Measurements from ENCODE around the gene CRYL1. TPM values are rescaled to one million over a fixed set of nuclear protein-coding genes. Genes with fewer than 3 reads are reported as not detected.

The CRYL1 gene
- total and polyA plus RNA-seq, 2 experiments from 2014 or later = 41.6 to 43.6 TPM

DNA sequence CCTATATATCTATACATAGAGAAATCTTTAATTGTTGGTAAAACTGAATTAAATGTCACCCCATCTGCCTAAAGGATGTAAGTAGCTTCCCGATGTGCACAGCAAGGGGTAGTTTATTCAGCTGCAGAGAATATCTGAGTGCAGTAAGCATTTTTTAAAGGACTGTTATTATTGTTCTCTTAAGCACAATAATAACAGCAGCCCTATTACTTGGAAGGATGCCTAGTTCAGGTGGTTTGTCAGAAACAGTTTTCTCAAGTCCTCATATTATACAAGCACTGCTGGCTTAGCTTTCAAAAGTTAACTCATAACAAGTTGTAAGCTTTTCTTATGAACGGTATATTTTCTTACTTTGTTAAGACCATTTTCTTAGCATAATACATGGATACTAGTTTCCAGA is 142.6 kb downstream of the CRYL1 start:
- no peak overlapping the region for H3K4me3 ChIP-seq
- no peaks in the 10 kb centered on the region for H3K36me3 ChIP-seq
- DNase-seq (ENCODE audit: low read depth in 1 of 2, low spot score in 1 of 2) = no peak
- H3K9me3 ChIP-seq (ENCODE audit: low read depth) = no peaks in the 10 kb centered on the region
- TF ChIP-seq, protein P1, sequence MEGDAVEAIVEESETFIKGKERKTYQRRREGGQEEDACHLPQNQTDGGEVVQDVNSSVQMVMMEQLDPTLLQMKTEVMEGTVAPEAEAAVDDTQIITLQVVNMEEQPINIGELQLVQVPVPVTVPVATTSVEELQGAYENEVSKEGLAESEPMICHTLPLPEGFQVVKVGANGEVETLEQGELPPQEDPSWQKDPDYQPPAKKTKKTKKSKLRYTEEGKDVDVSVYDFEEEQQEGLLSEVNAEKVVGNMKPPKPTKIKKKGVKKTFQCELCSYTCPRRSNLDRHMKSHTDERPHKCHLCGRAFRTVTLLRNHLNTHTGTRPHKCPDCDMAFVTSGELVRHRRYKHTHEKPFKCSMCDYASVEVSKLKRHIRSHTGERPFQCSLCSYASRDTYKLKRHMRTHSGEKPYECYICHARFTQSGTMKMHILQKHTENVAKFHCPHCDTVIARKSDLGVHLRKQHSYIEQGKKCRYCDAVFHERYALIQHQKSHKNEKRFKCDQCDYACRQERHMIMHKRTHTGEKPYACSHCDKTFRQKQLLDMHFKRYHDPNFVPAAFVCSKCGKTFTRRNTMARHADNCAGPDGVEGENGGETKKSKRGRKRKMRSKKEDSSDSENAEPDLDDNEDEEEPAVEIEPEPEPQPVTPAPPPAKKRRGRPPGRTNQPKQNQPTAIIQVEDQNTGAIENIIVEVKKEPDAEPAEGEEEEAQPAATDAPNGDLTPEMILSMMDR (IDR thresholded peaks at IDR 0.05; ENCODE audit: low read depth, low read length) = no peak
- no peaks in the 10 kb centered on the region for H3K4me1 ChIP-seq (ENCODE audit: low read depth)
- H3K27ac ChIP-seq = no peak overlapping the region
- no peaks in the 10 kb centered on the region for H3K27me3 ChIP-seq

DNA sequence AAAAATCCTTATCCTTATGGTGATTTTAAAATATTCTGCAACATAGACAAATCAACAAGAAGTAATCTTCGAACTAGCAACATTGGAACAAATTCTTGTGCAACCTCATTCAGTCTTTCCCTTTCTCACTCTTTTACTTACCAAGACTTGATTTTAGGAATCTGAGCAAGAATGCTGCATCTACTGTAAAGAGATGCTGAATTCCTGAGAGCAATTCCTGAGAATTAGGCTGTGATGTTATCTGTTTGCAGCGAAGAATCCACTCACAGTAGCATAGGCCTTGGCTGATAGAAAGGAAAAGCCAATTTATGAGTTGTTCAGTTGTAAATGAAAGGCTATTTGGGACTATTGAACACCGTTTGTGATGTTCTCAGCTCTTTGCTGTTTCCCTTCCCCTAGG is 144.3 kb downstream of the CRYL1 start:
- no peaks in the 10 kb centered on the region for H3K9me3 ChIP-seq (ENCODE audit: low read depth)
- H3K4me1 ChIP-seq (ENCODE audit: low read depth) = no peaks in the 10 kb centered on the region
- no peak overlapping the region for H3K27ac ChIP-seq
- DNase-seq (ENCODE audit: low read depth in 1 of 2, low spot score in 1 of 2) = no peak
- H3K4me3 ChIP-seq = no peak overlapping the region
- no peaks in the 10 kb centered on the region for H3K36me3 ChIP-seq
- no peaks in the 10 kb centered on the region for H3K27me3 ChIP-seq
- TF ChIP-seq, protein P1 (IDR thresholded peaks at IDR 0.05; ENCODE audit: low read depth, low read length) = no peak

DNA sequence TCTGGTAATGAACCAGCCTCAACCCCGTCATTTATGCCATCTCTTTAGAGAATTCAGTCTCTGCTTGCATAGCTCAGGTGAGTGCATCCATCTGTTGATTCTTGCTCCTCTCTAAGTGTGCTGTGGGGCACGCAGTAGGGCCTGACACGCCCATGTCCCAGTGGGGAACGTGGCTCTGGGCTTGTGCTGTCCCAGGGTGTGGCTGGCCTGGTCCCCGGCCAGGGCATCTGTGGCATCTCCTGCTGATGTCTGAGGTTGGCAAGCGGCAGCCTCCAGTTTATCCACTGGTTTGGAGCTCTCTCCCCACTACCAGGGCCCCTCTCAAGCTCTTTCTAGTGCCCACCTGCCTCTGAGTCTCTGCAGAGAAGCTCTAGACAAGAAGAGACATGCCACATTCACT is 146.9 kb downstream of the CRYL1 start:
- Histone ChIP-seq H3K27me3 (no peaks in the 10 kb centered on the region), H3K9me3 (ENCODE audit: low read depth) (no peaks in the 10 kb centered on the region), H3K36me3 (no peaks in the 10 kb centered on the region), H3K4me3 (no peak overlapping the region), H3K27ac (no peak overlapping the region), H3K4me1 (ENCODE audit: low read depth) (no peaks in the 10 kb centered on the region)
- TF ChIP-seq, protein P1 (IDR thresholded peaks at IDR 0.05; ENCODE audit: low read depth, low read length) = no peak
- no peak for DNase-seq (ENCODE audit: low read depth in 1 of 2, low spot score in 1 of 2)

DNA sequence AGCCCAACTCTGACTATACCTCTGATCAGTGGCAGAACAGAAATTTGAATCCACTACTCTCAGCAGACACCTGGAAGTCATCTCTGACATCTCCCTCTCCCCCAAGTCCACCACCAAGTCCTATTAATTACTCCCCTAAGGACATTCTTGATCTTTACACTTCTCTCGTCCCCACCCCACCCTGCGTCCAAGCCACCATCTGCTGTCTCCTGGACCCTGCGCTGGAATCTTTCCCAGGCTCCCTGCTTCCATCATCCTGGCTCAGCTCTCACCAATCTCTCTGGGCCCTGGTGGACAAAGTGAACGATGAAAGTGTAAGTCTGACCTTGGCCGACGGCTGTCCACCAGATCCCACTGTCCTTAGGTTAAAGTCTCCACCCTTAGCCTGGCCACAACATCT is 147.9 kb downstream of the CRYL1 start:
- TF ChIP-seq, protein P1 (IDR thresholded peaks at IDR 0.05; ENCODE audit: low read depth, low read length) = no peak
- no peak for DNase-seq (ENCODE audit: low read depth in 1 of 2, low spot score in 1 of 2)
- Histone ChIP-seq H3K4me3 (no peak overlapping the region), H3K9me3 (ENCODE audit: low read depth) (no peaks in the 10 kb centered on the region), H3K4me1 (ENCODE audit: low read depth) (no peaks in the 10 kb centered on the region), H3K27ac (no peak overlapping the region), H3K27me3 (no peaks in the 10 kb centered on the region), H3K36me3 (no peaks in the 10 kb centered on the region)

DNA sequence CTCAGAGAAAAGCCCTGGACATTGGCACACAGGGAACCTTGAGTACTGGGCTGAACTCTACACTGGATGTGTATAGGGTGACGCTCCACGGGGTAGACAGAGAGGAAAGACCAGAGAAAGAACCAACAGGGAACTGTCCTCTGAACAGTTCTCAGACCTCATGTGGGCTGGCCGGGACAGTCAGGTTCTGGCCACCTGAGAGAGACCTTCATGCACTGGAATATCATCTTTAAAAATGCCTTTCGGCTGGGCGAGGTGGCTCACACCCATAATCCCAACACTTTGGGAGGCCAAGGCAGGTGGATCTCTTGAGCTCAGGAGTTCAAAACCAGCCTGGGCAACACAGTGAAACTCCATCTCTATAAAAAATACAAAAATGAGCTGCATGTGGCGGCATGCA is 149.8 kb downstream of the CRYL1 start:
- DNase-seq (ENCODE audit: low read depth in 1 of 2, low spot score in 1 of 2) = no peak
- TF ChIP-seq, protein P1 (IDR thresholded peaks at IDR 0.05; ENCODE audit: low read depth, low read length) = no peak
- Histone ChIP-seq H3K9me3 (ENCODE audit: low read depth) (no peaks in the 10 kb centered on the region), H3K27me3 (no peaks in the 10 kb centered on the region), H3K27ac (no peak overlapping the region), H3K36me3 (no peaks in the 10 kb centered on the region), H3K4me1 (ENCODE audit: low read depth) (no peaks in the 10 kb centered on the region), H3K4me3 (no peak overlapping the region)

DNA sequence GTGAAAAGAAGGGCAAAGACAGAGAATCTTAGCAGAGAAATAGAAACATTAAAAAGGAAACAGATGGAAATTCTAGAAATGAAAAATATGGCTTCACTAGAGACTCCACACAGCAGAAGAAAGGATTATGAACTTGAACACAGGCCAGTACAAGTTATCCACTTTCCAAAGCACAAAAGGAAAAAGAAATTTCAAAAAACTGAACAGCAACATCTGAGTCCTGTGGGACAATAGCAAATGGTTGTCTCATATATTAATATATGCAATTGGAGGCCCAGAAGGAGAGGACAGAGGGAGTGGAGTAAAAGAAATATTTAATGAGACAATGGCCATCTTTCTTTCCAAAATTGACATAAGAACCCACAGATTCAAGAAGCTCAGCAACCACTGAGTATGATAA is 151.8 kb downstream of the CRYL1 start:
- TF ChIP-seq, protein P1 (IDR thresholded peaks at IDR 0.05; ENCODE audit: low read depth, low read length) = no peak
- Histone ChIP-seq H3K4me3 (no peak overlapping the region), H3K4me1 (ENCODE audit: low read depth) (no peaks in the 10 kb centered on the region)

More for the DNA sequence above, 151.8 kb downstream of the CRYL1 start:
- H3K27ac ChIP-seq = no peak overlapping the region
- H3K9me3 ChIP-seq (ENCODE audit: low read depth) = no peaks in the 10 kb centered on the region
- no peak for DNase-seq (ENCODE audit: low read depth in 1 of 2, low spot score in 1 of 2)
- no peaks in the 10 kb centered on the region for H3K27me3 ChIP-seq
- H3K36me3 ChIP-seq = no peaks in the 10 kb centered on the region

Measured in cardiac muscle cell (in vitro differentiated cells and primary cell).